ENCODE data around the gene EFTUD2.
A peak's percentile ranks its signal among the peaks of the same experiment; 100 is the strongest.

EFTUD2 gene

GRCh38 chr17:44916781-44917241 lies 17.6 kb upstream of the EFTUD2 start:
- H3K27me3 ChIP-seq: peaks cover 0 to 12% of the 10 kb centered on the region in 2 donors
- peak overlapping the region; percentile 18 to 25 for H3K27ac ChIP-seq
- H3K36me3 ChIP-seq: no peaks in the 10 kb centered on the region
- peak in 1 of 2 donors; percentile 78 for DNase-seq
- no peaks in the 10 kb centered on the region for H3K9me3 ChIP-seq
- no peak overlapping the region for H3K4me3 ChIP-seq
- intact Hi-C loops (cut with DNase I; ENCODE audit: low total_unique reads): loop anchor here (5.0 kb wide), 1 partner anchor 215 kb away; the partner anchor contains the start of gene PLCD3
- no peak for TF ChIP-seq CTCF (IDR thresholded peaks at IDR 0.05)
- peaks cover 0 to 20% (median 12%) of the 10 kb centered on the region in 4 donors for H3K4me1 ChIP-seq

- TF ChIP-seq CTCF (IDR thresholded peaks at IDR 0.05): no peak
- H3K27ac ChIP-seq: peak overlapping the region; percentile 18 to 25
- DNase-seq: peak in 1 of 2 donors; percentile 62
Measured at GRCh38 chr17:44915862-44916780, 16.9 kb upstream of the EFTUD2 start.

GRCh38 chr17:44915321-44915726 lies 16.1 kb upstream of the EFTUD2 start, which contains the start of gene GFAP:
Gene GFAP, minus strand, starts transcription at chr17:44915500. Its CDS starts 14 bp downstream, at chr17:44915486.
- H3K4me3 ChIP-seq: no peak within 1 kb of the TSS

More at GRCh38 chr17:44915862-44916780, 16.9 kb upstream of the EFTUD2 start:
- Histone ChIP-seq H3K4me1 (peaks cover 0 to 27% (median 18%) of the 10 kb centered on the region in 4 donors), H3K9me3 (no peaks in the 10 kb centered on the region), H3K27me3 (peaks cover 0 to 18% of the 10 kb centered on the region in 2 donors), H3K4me3 (no peak overlapping the region), H3K36me3 (no peaks in the 10 kb centered on the region)
- intact Hi-C loops (cut with DNase I; ENCODE audit: low total_unique reads): loop anchor here (5.0 kb wide), 1 partner anchor 216 kb away; the partner anchor contains the start of gene PLCD3

GRCh38 chr17:44914698-44915271 lies 15.5 kb upstream of the EFTUD2 start:
- peaks cover 0 to 19% of the 10 kb centered on the region in 2 donors for H3K27me3 ChIP-seq
- DNase-seq: peak in 1 of 2 donors; percentile 10
- no peak overlapping the region for H3K4me3 ChIP-seq
- TF ChIP-seq CTCF (IDR thresholded peaks at IDR 0.05): no peak
- no peaks in the 10 kb centered on the region for H3K9me3 ChIP-seq
- peaks cover 0 to 27% (median 19%) of the 10 kb centered on the region in 4 donors for H3K4me1 ChIP-seq
- H3K36me3 ChIP-seq: no peaks in the 10 kb centered on the region
- intact Hi-C loops (cut with DNase I; ENCODE audit: low total_unique reads): loop anchor here (5.0 kb wide), 2 partner anchors 193 to 218 kb away; partner anchors contain the start of gene PLCD3
- no peak overlapping the region for H3K27ac ChIP-seq

More at GRCh38 chr17:44915321-44915726, 16.1 kb upstream of the EFTUD2 start, which contains the start of gene GFAP:
- DNase-seq: peak in 1 of 2 donors; percentile 56
- H3K27me3 ChIP-seq: peaks cover 0 to 18% of the 10 kb centered on the region in 2 donors
- H3K27ac ChIP-seq: peak within 1 kb of the TSS; percentile 18 to 25
- intact Hi-C loops (cut with DNase I; ENCODE audit: low total_unique reads): loop anchor here (5.0 kb wide), 1 partner anchor 217 kb away; the partner anchor contains the start of gene PLCD3
- no peaks in the 10 kb centered on the region for H3K9me3 ChIP-seq
- peaks cover 0 to 27% (median 19%) of the 10 kb centered on the region in 4 donors for H3K4me1 ChIP-seq
- TF ChIP-seq CTCF (IDR thresholded peaks at IDR 0.05): no peak
- no peaks in the 10 kb centered on the region for H3K36me3 ChIP-seq

GRCh38 chr17:44914148-44914547 lies 14.9 kb upstream of the EFTUD2 start:
- intact Hi-C loops (cut with DNase I; ENCODE audit: low total_unique reads): loop anchor here (5.0 kb wide), 1 partner anchor 193 kb away; no protein-coding TSS in a partner anchor
- Histone ChIP-seq H3K4me3 (no peak overlapping the region), H3K9me3 (no peaks in the 10 kb centered on the region), H3K27me3 (peaks cover 0 to 21% of the 10 kb centered on the region in 2 donors), H3K4me1 (peaks cover 0 to 27% (median 19%) of the 10 kb centered on the region in 4 donors), H3K36me3 (no peaks in the 10 kb centered on the region), H3K27ac (no peak overlapping the region)
- no peak for TF ChIP-seq CTCF (IDR thresholded peaks at IDR 0.05)
- DNase-seq: no peak
